LNCAP (cell line): ENCODE results near the gene CYB5D1.

ENCODE experiments used
- CTCF ChIP-seq: fragments of 450-650 bp; IDR thresholded peaks from 2 replicates; pipeline ENCODE4 v1.5.1; 2017; ENCODE audit warnings: mild to moderate bottlenecking

CYB5D1 gene

GRCh38 chr17:7885367-7886226 lies 27.8 kb downstream of the CYB5D1 start:
- no peak for TF ChIP-seq CTCF

GRCh38 chr17:7886227-7887037 lies 28.6 kb downstream of the CYB5D1 start:
- no peak; the same call in 1 of the 2 replicates for TF ChIP-seq CTCF

DNA sequence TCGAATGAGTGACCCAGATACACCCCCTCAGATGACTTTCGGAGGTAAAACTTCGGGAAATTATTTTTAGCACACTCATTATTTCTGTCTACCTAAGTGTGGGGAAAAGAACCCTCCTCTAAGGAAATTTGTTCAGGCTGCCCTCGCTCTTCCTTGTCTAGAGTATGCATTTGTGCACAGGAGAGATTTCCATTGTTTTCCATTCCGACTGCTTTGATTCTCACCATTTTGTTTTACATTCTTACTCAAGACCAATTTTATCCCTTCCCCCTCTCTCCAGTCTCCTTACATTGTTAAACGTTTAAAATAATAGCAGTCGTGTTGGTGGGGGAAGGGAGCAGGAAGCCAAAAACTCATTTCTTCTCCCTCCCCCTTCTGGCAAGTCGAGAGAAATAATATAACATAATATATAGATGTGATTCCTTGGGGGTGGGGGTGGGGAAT lies 29.3 kb downstream of the CYB5D1 start:
- TF ChIP-seq CTCF: no peak; the same call in 1 of the 2 replicates

GRCh38 chr17:7887482-7888183 lies 29.8 kb downstream of the CYB5D1 start:
- no peak for TF ChIP-seq CTCF

GRCh38 chr17:7888184-7888920 lies 30.5 kb downstream of the CYB5D1 start, which contains the start of gene CHD3:
Gene CHD3, plus strand, starts transcription at chr17:7888789. Its CDS starts 212 bp downstream, at chr17:7889001.
- no peak for TF ChIP-seq CTCF

GRCh38 chr17:7889166-7889955 lies 31.6 kb downstream of the CYB5D1 start:
- no peak for TF ChIP-seq CTCF
